Activated naive CD4-positive, alpha-beta T cell (primary cell): Measurements from ENCODE around the gene GRK3.
"Not testable (repeated sequence)": the region's sequence is repeated elsewhere in the genome, so short reads cannot be mapped to it uniquely, and the experiment has no call there.

Source experiments
- DNase-seq, 4 experiments: peaks; one replicate each; lab custom pipeline; 2025; lab: John Stamatoyannopoulos, UW

The GRK3 gene

DNA sequence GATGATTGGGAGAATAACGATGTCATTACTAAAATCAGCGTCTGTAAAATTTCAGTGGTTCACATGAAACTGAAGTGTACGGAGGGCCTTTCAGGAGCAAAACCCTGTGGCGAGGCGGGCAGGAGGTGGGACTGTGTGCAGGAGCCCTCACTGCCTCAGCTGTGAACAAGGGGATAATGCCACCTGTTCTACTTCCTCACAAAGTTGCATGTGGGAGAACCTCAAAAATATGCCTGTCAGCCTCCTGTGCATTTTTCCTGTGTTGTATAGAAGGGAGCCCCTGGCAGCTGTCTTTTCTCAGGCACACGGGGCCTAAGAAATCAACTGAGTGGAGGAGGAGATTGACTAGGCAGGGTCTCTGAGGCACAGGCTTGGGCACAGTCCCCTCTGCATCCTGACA is 134.5 kb downstream of the GRK3 start:
- no peak for DNase-seq

DNA sequence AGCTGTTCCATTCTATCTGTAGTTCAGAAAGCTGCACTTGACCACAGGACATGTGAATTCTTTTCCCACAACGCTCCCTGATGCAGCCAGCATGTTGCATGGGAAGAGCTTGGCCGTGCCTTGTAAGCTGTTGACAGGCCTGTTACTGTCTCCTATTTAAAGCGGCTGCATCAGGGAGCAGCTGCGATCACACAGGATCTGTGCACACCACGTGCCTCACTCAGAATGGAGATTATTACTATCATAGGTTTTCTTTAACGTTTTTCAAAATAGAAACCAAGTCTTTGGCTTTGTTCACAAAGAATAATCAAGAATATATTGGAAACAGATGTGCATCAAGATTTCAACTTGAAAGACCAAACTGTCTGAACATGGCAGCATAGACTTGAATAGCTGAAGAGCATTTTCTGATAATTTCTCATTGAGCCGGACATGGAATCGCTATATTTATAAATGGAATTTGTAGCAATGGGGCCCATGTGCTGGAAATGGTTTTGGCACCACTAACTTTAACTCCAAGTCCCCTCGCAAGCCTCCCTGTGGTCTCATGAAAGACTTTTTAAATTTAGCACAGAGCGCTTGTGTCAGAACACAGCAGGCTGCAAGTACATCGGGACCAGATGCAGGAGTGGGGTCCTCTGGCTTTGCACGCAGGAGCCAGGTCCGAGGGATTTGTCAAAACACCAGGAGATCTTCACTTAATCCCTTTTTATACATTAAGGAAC is 136.7 kb downstream of the GRK3 start:
- no peak for DNase-seq

DNA sequence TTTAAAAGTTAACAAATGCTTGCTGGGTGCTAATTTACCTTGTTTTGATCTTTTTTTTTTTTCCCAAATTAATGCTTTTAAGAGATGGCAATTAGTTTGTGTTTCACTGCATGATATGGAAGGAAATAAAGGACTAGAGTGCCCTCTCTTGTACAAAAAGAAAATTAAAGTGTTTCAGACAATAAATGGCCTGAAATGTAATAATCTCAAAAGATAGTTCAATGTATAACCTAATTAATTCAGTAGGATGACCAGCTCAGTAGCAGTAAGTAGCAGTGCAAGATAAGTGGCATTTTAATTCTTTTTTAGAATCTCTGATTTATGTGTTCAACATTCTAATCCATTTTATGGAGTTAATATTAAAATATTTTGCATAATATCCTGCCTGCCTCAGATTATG is 137.6 kb downstream of the GRK3 start:
- no peak for DNase-seq

DNA sequence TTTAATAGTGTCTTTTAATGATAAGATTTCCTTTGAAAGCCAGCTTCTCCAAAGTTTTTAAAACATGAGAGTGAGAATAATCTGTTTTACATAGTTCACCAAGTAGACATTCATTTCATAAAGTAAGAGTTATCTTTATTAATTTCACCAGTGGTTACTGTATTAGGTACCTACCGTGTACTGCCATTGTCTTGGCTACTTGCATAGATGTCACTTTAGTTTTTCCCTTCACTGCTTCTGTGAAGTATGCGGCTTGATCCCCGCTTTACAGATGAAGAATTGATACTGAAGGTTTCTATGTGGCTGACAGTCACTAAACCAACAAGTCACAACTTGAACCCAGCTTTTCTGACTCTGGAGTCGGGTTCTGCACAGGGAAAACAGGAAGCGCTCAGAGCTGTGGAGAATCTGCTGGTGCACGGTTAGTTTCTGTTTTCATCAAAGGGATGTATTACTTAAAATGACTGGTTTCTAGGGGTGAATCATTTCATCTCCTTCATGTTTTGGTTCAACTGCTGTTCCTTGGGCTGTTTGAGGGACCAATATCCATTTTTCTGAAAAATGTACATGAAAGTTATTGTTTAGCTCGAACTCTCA is 138.2 kb downstream of the GRK3 start:
- no peak for DNase-seq

DNA sequence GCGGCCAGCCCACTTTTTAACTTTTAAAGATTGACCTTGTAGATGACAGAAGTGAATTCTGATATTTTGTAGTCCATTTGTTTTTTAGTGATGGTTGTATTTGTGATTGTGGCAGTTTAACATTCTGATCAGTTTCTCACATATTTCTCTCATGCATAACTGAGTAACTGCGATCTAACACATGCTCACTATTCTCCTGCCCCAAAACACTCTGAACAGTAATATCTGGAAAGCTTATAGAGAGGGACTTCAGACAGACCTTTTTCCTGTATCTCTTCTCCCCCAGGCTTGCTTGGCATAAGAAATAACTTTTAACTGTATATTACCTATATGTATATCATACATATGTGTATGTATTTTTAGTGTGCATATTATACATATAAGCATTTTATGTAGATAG is 140.2 kb downstream of the GRK3 start:
- no peak for DNase-seq

DNA sequence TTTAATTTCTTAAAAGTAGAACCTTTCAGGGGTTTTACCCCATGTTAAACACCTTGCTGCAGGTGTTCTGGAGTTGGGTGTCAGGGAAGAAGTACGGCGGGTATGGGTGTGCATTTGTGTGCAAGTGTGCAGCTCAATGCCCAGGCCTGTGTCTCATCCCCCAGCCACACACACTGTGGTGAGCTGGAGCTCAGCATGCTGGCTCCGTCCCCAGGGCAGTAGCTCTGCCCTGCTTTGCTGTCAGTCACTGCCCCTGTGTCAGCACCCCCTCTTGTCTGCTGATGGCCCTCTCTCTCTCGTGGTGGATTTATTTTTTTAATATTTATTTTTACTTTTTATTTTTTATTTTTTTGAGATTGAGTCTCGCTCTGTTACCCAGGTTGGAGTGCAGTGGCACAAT is 141.7 kb downstream of the GRK3 start:
- DNase-seq, result no peak

DNA sequence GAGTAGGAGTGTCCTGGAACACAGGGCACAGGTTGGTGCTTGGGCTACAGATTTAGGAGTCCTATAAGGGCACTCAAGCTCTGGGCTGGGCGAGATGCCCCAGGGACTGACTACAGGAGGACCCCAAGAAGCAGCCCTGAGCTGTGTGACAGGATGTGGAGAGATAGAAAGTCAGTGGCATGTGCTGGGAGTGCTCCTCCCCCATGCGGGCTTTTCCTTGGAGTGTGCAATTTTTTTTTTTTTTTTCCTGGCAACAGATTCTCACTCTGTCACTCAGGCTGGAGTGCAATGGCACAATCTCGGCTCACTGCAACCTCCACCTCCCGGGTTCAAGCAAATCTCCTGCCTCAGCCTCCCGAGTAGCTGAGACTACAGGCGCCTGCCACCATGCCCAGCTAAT is 144.0 kb downstream of the GRK3 start:
- not testable (repeated sequence) for DNase-seq

DNA sequence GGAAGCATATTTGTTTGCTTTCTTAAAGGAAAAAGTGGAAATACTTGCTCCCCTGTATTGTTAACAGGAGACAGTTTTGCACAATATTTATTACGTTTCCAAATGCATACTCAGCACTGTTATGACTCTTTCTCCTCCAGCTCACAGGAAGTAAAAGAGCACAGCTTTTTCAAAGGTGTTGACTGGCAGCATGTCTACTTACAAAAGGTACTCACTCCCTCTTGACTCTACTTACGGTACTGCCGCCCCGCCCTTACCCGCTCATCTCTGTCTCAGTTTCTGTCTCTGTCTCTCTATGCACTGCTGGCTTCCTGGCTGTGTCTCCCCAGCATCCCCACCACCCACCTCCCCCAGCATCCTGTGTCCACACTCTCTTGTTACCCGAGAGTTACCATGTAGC is 145.3 kb downstream of the GRK3 start:
- DNase-seq, result no peak

DNA sequence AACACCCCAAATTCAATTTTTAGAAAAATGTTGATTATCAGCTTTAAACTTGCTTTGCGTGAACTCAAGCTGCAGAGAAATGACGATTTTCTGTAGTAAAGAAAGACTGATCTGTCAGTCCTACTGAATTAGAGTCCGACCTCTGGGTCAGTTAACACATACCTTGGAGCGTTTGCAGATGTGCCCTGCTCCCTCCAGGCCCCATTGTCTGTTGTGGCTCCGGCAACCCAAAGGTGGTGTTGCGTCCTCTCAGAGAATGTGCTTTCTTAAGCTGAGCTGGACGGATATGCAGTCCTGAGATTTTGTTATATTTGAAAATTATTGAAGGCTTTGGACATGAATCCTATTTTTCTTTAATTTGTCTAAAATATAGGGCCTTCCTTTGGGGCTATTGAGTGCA is 146.0 kb downstream of the GRK3 start:
- DNase-seq, result no peak

DNA sequence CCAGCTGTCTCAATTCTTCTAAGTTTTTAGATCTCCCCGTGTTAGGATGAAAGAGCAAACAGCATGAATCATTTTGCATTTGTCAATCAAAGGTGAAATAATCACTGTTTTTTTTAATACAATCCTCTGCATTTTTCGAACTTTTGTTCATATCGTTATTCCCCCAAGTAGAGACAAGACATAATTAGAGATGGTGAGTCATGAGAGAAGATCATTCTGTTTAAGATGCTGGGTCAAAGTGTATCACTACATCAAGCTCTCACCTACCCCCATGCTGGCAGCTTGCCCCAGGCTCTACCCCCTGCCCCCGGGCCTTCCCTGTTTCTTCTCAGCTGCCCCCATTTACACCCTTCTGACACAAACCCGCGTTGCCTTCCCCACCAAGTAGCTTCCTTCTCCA is 147.0 kb downstream of the GRK3 start:
- DNase-seq, result no peak

DNA sequence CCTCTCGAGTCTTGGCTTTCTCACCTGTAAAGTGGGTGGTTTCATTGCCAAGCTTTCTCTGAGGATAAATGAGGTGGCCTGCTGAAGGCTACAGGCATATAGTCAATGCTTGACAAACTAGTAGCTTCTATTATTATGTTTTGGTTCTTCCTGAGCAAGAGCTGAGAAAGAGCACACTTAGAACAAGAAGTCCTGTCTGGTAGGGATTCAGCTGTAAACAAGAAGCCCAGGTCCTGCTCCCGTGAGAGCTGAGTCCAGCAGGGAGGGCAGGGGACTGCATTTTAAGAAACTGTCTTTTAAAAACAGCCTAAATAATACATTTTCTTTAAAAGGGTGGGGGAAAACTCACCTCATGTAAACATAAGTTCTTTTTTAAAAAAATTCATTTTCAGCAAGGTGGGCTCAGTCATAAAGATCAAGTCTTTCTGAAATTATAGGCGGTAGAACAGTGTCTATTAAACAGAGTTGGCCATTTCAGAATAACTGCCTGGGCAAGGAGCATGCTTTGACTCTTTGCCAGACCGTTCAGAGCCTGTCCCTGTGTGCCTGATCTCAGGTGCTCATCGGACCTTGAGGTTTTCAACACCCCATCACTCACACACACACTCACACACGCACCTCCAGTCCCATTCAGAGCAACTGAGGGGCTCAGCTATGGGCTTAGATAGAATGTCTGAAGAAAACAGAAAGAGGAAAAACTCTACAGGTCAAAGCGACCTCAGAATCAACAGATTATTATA is 148.4 kb downstream of the GRK3 start:
- DNase-seq, result no peak

DNA sequence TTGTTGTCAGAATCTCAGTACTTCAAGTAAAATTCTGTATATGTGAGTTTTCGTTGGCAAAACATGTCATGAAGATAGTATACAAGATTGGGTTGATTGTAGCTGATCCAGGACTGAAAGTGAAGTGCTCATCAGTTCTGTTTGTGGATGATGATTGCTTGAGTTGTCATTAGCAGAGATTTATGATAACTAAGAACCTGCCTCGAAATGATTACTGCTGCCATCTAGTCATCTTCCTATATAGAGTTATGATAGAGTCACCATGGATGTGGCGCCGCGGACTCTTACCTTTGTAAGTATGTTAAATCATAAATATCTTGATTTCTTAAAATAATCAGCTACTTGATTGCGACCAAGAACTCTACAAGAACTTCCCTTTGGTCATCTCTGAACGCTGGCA is 149.6 kb downstream of the GRK3 start:
- no peak for DNase-seq

DNA sequence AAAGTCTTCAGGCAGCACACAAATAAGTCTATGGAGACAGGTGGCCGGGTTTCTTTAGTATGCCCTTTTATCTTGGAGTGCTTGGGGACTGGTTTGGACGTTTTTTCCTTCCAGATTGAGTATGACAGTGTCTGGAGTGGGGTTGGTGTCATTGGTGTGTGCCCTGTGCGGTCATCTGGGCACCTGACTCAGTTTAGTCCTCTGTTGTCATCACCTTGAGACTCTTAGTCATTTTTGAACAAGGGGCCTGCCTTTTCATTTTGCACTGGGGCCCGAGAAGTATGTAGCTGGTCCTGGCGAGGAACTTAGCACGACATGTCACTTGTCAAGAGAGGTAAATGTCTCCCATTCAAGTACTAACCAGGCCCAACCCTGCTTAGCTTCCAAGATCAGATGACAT is 150.3 kb downstream of the GRK3 start:
- DNase-seq, result no peak

DNA sequence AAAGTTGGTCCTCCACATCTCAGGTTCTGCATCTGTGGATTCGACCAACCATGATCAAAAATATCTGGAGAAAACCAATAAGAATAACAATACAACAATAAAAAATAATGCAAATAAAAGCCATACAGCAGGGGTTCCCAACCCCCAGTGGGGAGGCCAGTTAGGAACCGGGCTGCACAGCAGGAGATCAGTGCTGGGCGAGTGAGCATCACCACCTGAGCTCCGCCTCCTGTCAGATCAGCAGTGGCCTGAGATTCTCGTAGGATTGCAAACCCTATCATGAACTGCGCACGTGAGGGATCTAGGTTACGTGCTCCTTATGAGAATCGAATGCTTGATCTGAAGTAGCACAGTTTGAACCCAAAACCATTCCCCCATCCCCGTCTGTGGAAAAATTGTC is 152.2 kb downstream of the GRK3 start:
- DNase-seq, result no peak

DNA sequence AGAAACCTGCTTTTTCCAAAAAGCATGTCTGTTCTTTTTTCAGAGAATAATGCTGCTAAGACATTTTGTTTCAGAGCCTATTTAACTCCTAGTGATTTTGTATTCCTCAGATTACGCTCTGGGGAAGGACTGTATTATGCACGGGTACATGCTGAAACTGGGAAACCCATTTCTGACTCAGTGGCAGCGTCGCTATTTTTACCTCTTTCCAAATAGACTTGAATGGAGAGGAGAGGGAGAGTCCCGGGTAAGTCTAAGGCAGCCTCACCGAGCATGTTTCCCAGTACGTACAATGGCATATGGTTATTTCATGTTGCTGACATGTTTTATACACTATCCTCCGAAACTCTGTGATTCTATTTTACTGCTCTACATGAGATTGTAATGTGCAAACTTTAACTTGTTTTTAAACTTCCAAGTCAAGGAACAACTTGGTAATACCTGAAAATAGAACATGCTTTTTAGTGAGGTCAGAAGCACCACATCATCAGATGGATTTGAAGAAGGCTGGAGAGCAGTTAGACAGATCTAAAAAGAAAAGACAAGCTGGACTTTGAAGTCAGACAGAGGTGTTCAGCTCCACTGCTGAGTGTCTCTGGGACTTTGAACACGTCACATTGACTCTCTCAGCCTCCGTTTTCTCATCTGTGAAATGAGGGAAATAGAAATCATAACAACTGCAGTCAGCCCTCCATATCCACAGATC is 153.8 kb downstream of the GRK3 start:
- DNase-seq, result no peak

DNA sequence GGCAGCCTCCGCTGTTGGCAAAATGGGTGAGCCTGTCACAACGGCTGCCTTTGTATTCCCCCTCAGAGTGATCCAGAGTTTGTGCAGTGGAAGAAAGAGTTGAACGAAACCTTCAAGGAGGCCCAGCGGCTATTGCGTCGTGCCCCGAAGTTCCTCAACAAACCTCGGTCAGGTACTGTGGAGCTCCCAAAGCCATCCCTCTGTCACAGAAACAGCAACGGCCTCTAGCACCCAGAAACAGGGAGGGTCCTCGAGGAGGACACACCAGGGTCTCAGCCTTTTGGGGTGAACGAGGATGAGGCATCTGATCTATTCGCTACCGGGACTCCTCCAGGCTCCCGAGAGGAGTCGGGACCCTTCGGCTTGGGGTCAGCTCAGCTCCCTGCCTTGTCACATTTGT is 157.7 kb downstream of the GRK3 start:
- no peak for DNase-seq

DNA sequence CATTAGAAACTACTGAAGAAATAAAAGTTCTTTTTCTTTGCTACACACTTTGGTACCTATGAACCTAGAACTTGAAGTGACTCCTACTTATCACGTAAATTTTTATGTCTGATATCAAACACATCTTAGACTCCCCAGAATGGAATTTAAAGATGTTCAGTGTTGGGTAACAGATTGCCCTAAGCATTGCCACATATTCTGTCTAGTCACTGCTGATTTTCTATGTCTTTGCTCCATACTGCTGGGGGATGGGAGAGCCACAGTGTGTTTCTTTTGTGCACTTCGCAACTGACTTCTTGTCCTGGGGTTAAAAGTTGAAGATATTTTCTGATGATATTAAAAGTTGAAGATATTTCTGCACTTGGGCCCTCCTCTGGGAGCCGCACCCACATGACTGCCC is 158.2 kb downstream of the GRK3 start:
- DNase-seq, result no peak

DNA sequence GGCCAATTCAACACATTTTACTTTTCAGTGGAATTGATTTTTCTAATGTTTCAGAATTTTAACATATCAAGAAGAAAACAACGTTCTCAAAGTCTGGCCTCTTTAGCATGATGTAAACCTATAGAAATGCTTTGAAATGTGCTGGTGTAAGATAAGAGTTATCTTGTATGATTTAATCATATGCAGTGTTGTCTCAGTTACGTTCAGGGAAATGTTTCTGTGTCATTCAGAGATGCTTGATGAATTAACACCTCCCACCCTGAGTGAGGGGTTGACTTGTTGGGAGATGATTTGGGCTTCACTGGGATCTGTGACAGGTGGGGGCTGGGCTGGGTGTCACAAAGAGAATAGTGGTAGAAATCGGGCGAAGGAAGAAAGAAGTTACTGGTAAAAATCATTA is 161.8 kb downstream of the GRK3 start:
- no peak for DNase-seq

DNA sequence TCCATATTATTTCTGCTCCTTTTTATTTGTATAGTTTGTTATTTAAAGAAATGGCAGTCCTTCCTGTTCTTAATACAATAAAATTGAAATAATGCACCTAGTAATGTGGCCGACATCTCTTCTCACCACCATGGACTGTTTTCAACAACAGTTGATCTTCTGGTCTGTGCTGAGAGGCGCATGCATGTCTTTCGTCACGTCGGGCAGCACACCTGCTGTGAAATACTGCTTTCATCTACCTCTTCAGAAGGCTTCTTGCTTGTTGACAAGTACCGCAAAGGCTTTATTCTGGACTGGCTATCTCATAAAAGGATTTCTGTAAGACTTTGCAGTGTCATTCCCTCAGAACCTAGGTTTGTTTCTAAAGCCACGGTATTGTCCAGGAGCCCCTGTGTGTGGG is 163.6 kb downstream of the GRK3 start:
- DNase-seq, result no peak

DNA sequence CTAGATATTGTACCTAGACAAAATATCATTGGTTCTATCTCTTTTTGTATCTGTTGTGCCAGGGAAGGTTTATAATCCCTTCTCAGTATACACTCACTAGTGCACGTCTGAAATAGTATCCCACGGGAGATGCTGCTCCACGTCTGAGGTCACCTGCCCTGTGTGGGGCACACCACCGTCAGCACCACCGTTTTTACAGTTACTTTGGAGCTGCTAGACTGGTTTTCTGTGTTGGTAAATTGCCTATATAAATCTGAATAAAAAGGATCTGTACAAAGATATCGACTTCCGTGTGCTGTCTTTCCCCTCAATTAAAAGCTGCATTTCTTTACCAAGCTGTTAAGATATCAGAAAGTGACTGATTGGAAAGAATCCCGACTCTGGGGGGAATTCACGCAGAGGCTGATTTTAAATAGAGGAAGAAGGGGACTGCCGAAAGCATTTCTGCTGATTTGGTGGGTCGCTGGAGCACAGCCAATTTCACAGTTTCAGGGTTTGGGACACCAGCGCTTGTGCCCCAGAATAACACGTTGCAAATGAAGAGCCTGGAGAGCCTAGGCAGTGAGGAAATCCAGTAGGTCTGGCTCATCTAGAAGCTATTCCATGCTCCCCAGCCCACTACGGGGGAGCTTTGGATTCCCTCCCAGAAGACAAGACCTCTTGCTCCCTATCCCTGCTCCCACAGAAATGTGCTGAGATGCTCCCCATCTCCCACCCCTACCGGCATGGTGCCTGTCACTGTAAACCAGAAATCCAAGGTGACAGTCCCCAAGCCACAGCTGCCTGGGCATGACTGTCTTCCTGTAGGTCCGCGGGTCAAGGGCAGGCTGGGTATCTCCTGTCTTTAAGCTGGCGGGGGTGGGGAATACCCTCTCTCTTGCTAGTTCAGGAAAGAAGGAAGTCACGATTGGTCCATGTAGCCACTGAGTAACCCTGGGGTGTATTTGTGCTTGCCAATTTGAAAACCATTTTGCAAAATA is 164.8 kb downstream of the GRK3 start:
- DNase-seq, result no peak

DNA sequence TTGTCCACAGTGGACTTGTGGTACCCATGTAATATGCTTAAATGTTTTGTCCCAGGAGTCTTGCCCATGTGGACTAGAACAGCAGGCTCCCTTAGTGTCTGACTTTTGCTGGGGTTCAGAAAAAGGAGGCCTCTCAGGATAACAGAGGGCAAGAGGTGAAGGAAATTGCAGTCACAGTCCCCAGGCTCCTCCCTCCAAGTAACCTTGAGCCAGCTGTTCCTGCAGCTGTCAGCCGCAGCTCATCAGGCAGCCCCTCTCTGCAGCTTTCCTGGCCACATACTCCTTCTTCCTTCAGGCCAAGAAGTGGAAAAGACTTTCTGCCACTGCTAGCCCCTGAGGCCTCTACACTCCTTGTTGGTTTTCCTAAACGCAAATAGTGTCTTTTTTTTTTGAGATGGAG is 171.2 kb downstream of the GRK3 start:
- no peak for DNase-seq
